IgD-negative memory B cell (primary cell): Measurements from ENCODE around the gene PLCD3. TPM values are rescaled to one million over a fixed set of nuclear protein-coding genes. Genes with fewer than 3 reads are reported as not detected.
"Not testable (repeated sequence)": the region's sequence is repeated elsewhere in the genome, so short reads cannot be mapped to it uniquely, and the experiment has no call there.

Experiments
- H3K27ac Mint-ChIP-seq, 3 donors: one replicate each; pipeline ENCODE4 v1.8.0; 2020 to 2022; ENCODE audit warnings: mild to moderate bottlenecking in 3 of 3, mixed read lengths in 3 of 3, moderate library complexity in 1 of 3
- H3K27me3 Mint-ChIP-seq: one replicate; pipeline ENCODE4 v1.8.0; 2021; ENCODE audit warnings: mixed read lengths
- H3K36me3 Mint-ChIP-seq: one replicate; pipeline ENCODE4 v1.8.0; 2020; ENCODE audit warnings: mild to moderate bottlenecking, mixed read lengths
- H3K4me1 Mint-ChIP-seq, 3 donors: one replicate each; pipeline ENCODE4 v1.8.0; 2020 to 2022; ENCODE audit warnings: mixed read lengths in 3 of 3, mild to moderate bottlenecking in 1 of 3
- H3K4me3 Mint-ChIP-seq, 4 donors: one replicate each; pipeline ENCODE4 v1.8.0; 2020 to 2022; ENCODE audit warnings: mild to moderate bottlenecking in 4 of 4, mixed read lengths in 4 of 4, moderate library complexity in 3 of 4
- H3K9me3 Mint-ChIP-seq, 3 donors: one replicate each; pipeline ENCODE4 v1.8.0; 2020 to 2021; ENCODE audit warnings: mixed read lengths in 3 of 3, mild to moderate bottlenecking in 1 of 3
- polyA plus RNA-seq: library from polyadenylated mRNA; unstranded; fragments of 300-500 nt; fragmentation: Illumina TruSeq; gene quantifications from one replicate; pipeline ENCODE4 v1.2.3, GENCODE V29; 2021

Gene PLCD3
- polyA plus RNA-seq, 1 donor from 2014 or later: not detected

GRCh38 chr17:45131616-45132319, 547 bp downstream of the PLCD3 start:
- Mint-ChIP-seq H3K27ac (peak overlapping the region in 2 of 3 donors; percentile 69 to 73), H3K36me3 (no peaks in the 10 kb centered on the region), H3K4me3 (peak overlapping the region; percentile 74 to 94 (median 88)), H3K9me3 (no peaks in the 10 kb centered on the region), H3K27me3 (no peaks in the 10 kb centered on the region), H3K4me1 (peaks cover 8 to 11% (median 10%) of the 10 kb centered on the region in 3 donors)

DNA sequence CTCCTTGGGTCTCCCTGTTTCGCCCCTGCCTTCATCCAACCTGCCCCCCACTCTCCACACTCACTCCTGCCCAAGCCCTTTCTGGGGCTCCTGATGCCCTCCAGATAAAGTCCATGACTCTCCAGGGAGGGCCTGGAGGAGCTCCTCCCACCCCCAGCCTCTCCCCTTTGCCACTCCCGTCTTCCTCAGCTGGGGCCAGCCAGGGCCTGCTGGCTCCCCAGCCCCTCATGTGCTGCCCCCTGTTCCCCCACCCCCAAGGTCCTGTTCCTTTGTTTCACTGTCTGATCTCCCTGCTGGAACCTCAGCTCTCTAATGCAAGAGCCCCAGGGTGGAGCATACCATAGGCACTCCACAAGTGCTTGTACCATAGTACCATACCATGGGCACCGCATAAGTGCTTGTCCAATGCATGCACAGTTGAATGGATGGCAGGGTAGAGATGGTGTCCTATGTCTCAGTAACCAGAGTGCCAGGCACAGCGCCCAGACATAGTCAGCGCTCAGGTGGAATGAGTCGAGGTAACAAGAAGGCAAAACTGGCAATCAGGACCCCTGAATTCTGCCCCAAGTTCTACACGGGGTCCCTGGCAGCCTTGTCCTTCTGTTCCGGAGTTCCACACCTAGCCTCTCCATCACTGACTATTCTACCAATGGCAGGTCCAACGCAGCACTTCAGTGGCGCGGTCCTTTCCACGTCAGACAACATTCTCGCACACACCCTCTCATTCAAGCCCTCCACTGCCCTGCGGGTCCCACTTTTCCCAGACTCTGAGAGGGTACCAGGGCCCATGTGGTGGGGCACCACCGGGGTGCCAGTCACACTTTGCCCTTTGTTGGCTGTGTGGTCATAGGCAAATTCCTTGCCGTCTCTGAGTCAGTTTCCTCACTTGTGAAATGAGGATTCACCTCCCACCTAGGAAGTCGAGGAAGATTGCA, 1.4 kb downstream of the PLCD3 start:
- Mint-ChIP-seq H3K27me3 (no peaks in the 10 kb centered on the region), H3K4me3 (peak overlapping the region; percentile 74 to 94 (median 88))

DNA sequence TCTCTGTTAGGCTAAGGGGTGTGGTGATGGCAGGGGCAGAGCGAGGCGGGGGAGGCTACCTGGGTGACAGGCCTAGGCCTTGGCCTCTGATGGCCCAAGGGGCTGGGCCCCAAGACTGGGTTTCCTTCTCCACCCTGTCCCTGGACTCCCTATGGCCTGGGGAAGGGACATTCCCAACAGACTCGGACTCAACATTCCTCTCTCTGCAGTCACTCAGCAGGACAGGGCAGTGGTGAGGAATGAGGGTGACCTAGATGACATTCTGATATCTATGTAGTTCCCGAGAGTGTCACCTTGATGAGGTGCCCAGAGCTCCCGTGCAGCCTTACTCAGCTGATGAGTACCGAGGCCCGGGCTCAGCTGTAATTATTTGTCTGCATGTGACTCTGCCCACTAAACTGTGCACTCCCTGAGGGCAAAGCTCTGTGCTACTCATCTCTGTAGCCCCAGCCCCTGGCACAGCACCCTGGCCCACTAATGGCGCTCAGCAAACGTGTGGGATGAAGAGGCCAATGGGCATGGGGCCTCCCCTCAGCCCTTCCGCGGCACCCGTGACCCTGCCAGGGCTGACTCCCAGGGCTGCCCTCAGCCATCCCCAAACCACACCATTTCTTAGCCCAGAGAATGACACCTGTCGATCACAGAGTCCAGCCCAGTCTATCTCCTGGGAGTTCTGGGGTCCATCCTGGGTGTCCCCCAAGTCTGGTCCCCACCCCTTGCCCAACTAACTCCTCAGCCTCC, 2.2 kb downstream of the PLCD3 start:
- Mint-ChIP-seq H3K4me3 (peak overlapping the region in 3 of 4 donors; percentile 25 to 93 (median 43)), H3K4me1 (peaks cover under 1 to 5% (median 3%) of the 10 kb centered on the region in 3 donors), H3K27ac (peak overlapping the region in 1 of 3 donors; percentile 81), H3K9me3 (no peaks in the 10 kb centered on the region), H3K36me3 (no peaks in the 10 kb centered on the region), H3K27me3 (no peaks in the 10 kb centered on the region)

More for the DNA sequence above, 1.4 kb downstream of the PLCD3 start:
- H3K4me1 Mint-ChIP-seq: peaks cover 3 to 10% (median 6%) of the 10 kb centered on the region in 3 donors
- no peaks in the 10 kb centered on the region for H3K9me3 Mint-ChIP-seq
- H3K36me3 Mint-ChIP-seq: no peaks in the 10 kb centered on the region
- peak overlapping the region in 2 of 3 donors; percentile 69 to 81 for H3K27ac Mint-ChIP-seq

- Mint-ChIP-seq H3K27ac (peak overlapping the region in 1 of 3 donors; percentile 81), H3K4me3 (peak overlapping the region in 2 of 4 donors; percentile 66 to 67)
Measured at GRCh38 chr17:45129426-45129939, 2.8 kb downstream of the PLCD3 start.

GRCh38 chr17:45128989-45129388, 3.3 kb downstream of the PLCD3 start:
- Mint-ChIP-seq H3K27ac (peak overlapping the region in 1 of 3 donors; percentile 81), H3K36me3 (no peaks in the 10 kb centered on the region), H3K4me1 (peaks cover 0 to 4% (median 3%) of the 10 kb centered on the region in 3 donors), H3K4me3 (peak overlapping the region in 2 of 4 donors; percentile 66 to 67), H3K9me3 (no peaks in the 10 kb centered on the region), H3K27me3 (no peaks in the 10 kb centered on the region)

More at GRCh38 chr17:45129426-45129939, 2.8 kb downstream of the PLCD3 start:
- H3K4me1 Mint-ChIP-seq: peaks cover 0 to 4% (median 3%) of the 10 kb centered on the region in 3 donors
- no peaks in the 10 kb centered on the region for H3K9me3 Mint-ChIP-seq
- no peaks in the 10 kb centered on the region for H3K27me3 Mint-ChIP-seq
- no peaks in the 10 kb centered on the region for H3K36me3 Mint-ChIP-seq

DNA sequence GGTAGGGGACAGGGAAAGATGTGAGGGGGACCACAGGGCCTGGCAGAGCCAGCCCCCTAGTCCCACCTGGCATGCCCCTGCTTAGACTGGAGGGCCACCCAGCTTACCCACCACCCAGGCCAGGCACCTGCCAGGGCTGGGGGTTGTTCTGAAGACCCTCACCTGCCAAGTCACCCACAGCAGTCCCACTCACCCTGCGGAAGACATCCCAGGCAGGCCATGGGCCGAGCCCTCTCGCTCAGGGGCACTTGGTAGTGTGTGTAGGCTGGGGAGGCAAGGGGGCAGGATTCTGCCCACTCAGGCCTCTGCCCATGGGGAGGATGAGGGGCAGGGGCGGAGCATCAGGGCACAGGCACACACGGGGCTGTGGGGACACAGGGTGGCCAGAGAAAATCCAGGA, 4.0 kb downstream of the PLCD3 start:
- Mint-ChIP-seq H3K9me3 (no peaks in the 10 kb centered on the region), H3K4me1 (peaks cover 0 to 4% (median 0%) of the 10 kb centered on the region in 3 donors), H3K36me3 (no peaks in the 10 kb centered on the region)

GRCh38 chr17:45127548-45128300, 4.6 kb downstream of the PLCD3 start:
- Mint-ChIP-seq H3K9me3 (no peaks in the 10 kb centered on the region), H3K27me3 (no peaks in the 10 kb centered on the region), H3K36me3 (no peaks in the 10 kb centered on the region), H3K4me3 (no peak overlapping the region), H3K27ac (no peak overlapping the region), H3K4me1 (peaks cover 0 to 2% (median 0%) of the 10 kb centered on the region in 3 donors)

More for the DNA sequence above, 4.0 kb downstream of the PLCD3 start:
- no peak overlapping the region for H3K27ac Mint-ChIP-seq
- no peak overlapping the region for H3K4me3 Mint-ChIP-seq
- H3K27me3 Mint-ChIP-seq: no peaks in the 10 kb centered on the region

DNA sequence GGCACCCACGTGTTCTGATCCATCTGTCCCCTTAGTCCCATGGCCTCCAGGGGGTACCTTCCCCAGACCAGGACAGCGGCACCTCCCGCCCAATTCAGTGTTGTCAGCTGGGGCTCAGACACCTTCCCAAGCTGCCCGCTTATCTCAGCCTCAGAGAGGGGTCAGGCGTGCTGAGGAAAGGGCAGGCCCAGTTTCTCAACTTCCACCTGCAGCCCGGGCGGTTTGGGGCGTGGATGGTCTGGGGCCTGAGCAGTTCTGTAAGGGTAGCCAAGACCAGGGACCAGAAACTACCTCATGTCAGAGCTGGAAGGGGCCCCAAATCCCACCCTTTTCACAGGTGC, 5.1 kb downstream of the PLCD3 start:
- Mint-ChIP-seq H3K27me3 (no peaks in the 10 kb centered on the region), H3K9me3 (no peaks in the 10 kb centered on the region), H3K4me3 (no peak overlapping the region), H3K27ac (no peak overlapping the region), H3K36me3 (no peaks in the 10 kb centered on the region), H3K4me1 (peaks cover 0 to 2% (median 0%) of the 10 kb centered on the region in 3 donors)

DNA sequence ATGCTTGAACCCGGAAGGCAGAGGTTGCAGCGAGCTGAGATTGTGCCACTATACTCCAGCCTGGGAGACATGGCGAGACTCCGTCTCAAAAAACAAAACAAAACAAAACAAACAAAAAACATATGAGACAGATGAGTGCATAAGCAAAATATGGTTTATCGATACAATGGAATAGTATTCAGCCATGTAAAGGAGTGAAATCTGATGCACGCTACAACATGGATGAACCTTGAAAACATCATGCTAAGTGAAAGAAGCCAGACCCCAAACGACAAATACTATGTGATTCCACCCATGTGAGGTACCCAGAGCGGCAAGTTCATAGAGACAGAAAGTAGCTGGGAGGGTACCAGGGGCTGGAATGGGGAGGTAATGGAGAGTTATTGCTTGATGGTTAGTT, 6.8 kb downstream of the PLCD3 start:
- Mint-ChIP-seq H3K27ac (no peak overlapping the region), H3K27me3 (peaks cover 1% of the 10 kb centered on the region), H3K9me3 (no peaks in the 10 kb centered on the region), H3K4me3 (no peak overlapping the region), H3K36me3 (no peaks in the 10 kb centered on the region), H3K4me1 (peaks cover 0 to 2% (median 0%) of the 10 kb centered on the region in 3 donors)

DNA sequence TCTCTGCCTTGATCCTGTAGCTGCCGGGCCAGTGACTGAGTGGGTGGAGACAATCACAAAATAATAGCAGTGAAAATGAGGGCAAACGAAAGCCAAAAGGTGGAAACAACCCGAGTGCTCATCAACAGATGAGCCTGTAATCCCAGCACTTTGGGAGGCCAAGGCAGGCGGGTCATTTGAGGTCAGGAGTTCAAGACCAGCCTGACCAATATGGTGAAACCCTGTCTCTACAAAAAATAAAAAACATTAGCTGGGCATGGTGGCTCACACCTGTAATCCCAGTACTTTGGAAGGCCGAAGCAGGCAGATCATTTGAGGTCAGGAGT, 7.6 kb downstream of the PLCD3 start:
- not testable (repeated sequence) for H3K27ac Mint-ChIP-seq, H3K27me3 Mint-ChIP-seq, H3K36me3 Mint-ChIP-seq, H3K9me3 Mint-ChIP-seq, H3K4me1 Mint-ChIP-seq
- H3K4me3 Mint-ChIP-seq: peak overlapping the region in 1 of 4 donors; percentile 23

DNA sequence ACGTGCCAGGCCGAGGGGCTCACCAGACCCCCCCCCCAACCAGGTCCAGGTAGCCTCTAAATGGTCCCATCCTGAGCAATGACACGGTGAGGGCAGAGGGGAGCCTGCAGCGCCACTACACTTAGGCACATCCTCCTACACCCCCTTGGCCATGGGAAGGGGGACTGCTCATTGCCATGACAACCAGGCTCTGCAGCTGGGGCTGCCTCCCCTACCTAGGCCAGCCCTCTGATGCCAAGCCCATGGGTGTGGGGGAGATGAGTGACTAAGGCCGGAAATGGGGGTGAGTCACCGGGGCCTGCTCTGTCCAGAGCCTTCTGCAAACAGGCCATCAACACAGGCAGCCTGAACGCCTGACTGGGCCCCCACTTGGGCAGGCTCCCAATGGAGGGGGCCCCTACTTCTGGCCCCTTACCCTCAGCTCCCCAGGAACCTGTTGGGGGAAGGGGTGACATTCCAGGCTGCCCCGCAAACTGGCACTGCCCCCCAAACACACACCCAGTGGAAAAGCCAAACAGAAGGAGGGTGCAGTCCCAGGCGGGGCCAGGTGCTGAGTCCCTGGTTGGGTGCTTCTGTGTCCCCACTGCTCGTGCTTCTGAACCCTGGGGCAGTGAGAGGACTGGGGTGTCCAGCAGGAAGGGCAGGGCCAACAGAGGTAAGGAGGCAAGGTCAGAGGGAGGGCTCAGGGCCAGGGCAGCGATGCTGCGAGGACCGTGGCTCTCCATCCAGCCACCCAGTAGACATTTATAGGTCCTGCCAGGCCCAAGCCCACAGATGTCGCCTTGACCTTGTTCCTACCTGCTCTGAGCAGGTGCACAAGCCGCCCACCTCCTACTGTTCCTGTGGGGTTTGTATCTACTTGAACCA, 8.2 kb downstream of the PLCD3 start:
- Mint-ChIP-seq H3K4me3 (peak overlapping the region in 1 of 4 donors; percentile 23), H3K4me1 (peaks cover 0 to 2% (median 0%) of the 10 kb centered on the region in 3 donors), H3K27ac (no peak overlapping the region), H3K36me3 (no peaks in the 10 kb centered on the region), H3K9me3 (no peaks in the 10 kb centered on the region), H3K27me3 (peaks cover 1% of the 10 kb centered on the region)

DNA sequence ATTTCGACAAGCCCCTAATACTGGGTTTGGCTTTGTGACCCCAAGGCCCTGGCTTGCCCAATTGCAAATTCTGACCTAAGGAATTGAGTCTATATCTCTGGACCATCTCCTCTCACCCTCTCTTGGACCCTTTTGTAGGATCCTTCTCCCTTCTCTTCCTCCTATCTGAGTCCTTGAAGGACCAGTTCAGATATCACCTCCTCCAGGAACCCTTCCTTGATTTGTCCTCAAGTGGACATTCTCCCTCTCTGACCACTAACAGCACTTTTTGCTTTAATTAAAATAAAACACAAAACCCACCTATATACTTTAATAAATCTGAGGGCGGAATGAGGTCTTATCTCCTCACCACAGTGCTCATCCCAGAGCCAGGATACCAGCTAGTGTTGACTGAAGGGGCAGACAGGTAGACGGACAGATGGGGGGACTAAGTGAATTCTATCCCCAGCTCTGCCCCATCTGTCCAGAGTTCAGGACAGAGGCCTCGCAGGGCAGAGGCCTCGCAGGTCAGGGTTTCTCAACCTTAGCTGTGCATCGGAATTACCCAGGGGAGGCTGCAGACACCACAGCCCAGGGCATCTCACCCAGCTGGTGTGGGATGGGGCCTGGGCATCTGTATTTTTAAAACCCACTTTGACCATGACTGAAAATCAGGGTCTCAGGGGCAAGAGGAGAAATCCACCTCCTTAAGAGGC, 9.1 kb downstream of the PLCD3 start:
- peaks cover 1% of the 10 kb centered on the region for H3K27me3 Mint-ChIP-seq
- peak overlapping the region in 2 of 4 donors; percentile 45 to 77 for H3K4me3 Mint-ChIP-seq
- H3K9me3 Mint-ChIP-seq: no peaks in the 10 kb centered on the region
- peak overlapping the region in 1 of 3 donors; percentile 26 for H3K27ac Mint-ChIP-seq
- H3K4me1 Mint-ChIP-seq: peaks cover 0 to 2% (median 0%) of the 10 kb centered on the region in 3 donors
- H3K36me3 Mint-ChIP-seq: no peaks in the 10 kb centered on the region

DNA sequence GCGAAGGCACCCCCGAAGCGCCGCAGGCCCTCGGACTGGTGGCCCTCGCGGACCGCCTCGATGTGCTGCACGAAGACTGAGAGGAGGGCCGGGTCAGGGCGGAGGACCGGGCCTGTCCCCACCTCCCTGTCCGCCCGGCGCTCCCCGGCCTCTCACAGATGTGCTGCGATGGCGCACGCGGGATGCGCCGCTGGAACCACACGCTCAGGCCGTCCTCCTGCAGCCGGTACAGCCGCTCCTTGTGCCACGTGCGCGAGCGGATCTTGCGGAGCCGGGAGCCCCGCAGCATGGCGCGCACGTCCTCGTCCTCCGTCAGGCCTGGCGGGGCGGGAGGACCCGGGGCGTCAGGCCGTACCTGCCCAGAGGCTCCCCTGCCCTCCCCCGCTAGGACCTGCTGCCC, 11.3 kb downstream of the PLCD3 start:
- H3K27ac Mint-ChIP-seq: no peak overlapping the region
- no peaks in the 10 kb centered on the region for H3K36me3 Mint-ChIP-seq
- H3K27me3 Mint-ChIP-seq: peaks cover 1% of the 10 kb centered on the region
- H3K4me3 Mint-ChIP-seq: no peak overlapping the region
- peaks cover 0 to 2% (median 0%) of the 10 kb centered on the region in 3 donors for H3K4me1 Mint-ChIP-seq
- H3K9me3 Mint-ChIP-seq: no peaks in the 10 kb centered on the region
